Fibroblast of lung (primary cell): ENCODE data around the gene BDH1. TPM values are rescaled to one million over a fixed set of nuclear protein-coding genes. Genes with fewer than 3 reads are reported as not detected.

Experiments used
- DNase-seq, 2 donors: peaks; one replicate each; pipeline versions ENCODE4 v3.0.0 to v3.0.0-alpha.2; 2010; ENCODE audit warnings: low read depth in 2 of 2
- H2AFZ ChIP-seq: 2 replicates; pipeline ENCODE4 v1.5.1; 2012; ENCODE audit warnings: low read length, control low read depth, inconsistent platforms
- H3K27ac ChIP-seq: 2 replicates; pipeline ENCODE4 v1.5.1; 2011; ENCODE audit warnings: low read length, control low read depth; ENCODE audit not compliant: insufficient read depth
- H3K27me3 ChIP-seq: 2 replicates; pipeline ENCODE4 v1.5.1; 2011; ENCODE audit warnings: mild to moderate bottlenecking, low read length; ENCODE audit not compliant: control insufficient read depth, insufficient read depth
- H3K36me3 ChIP-seq: 2 replicates; pipeline ENCODE4 v1.5.1; 2011; ENCODE audit warnings: low read length; ENCODE audit not compliant: control insufficient read depth, insufficient read depth
- H3K4me1 ChIP-seq: 2 replicates; pipeline ENCODE4 v1.5.1; 2011; ENCODE audit warnings: low read length; ENCODE audit not compliant: control insufficient read depth, insufficient read depth; ENCODE audit errors: extremely low read depth
- H3K4me2 ChIP-seq: 2 replicates; pipeline ENCODE4 v1.5.1; 2011; ENCODE audit warnings: low read length, control low read depth; ENCODE audit not compliant: insufficient read depth; ENCODE audit errors: extremely low read depth
- H3K4me3 ChIP-seq, 4 experiments: fragments of 200-600 bp in 1 of 4; sonication (generic) in 1 of 4; replicated peaks in 1 of 4; 2 replicates each; pipeline ENCODE4 v1.5.1; 2011 to 2016; ENCODE audit warnings: low read length in 4 of 4, low read depth in 3 of 4, mild to moderate bottlenecking in 3 of 4, control low read depth in 2 of 4, inconsistent platforms in 1 of 4, mixed read lengths in 1 of 4; ENCODE audit not compliant: insufficient read depth in 1 of 4; ENCODE audit errors: control extremely low read depth in 1 of 4
- H3K79me2 ChIP-seq: 2 replicates; pipeline ENCODE4 v1.5.1; 2012; ENCODE audit warnings: mild to moderate bottlenecking, low read length, inconsistent platforms; ENCODE audit not compliant: control insufficient read depth, insufficient read depth
- H3K9ac ChIP-seq: 2 replicates; pipeline ENCODE4 v1.5.1; 2011; ENCODE audit warnings: mild to moderate bottlenecking, low read length, control low read depth; ENCODE audit not compliant: insufficient read depth
- H3K9me3 ChIP-seq: 2 replicates; pipeline ENCODE4 v1.5.1; 2012; ENCODE audit warnings: low read depth, low read length; ENCODE audit not compliant: control insufficient read depth, insufficient read depth
- H4K20me1 ChIP-seq: 2 replicates; pipeline ENCODE4 v1.5.1; 2011; ENCODE audit warnings: low read length; ENCODE audit not compliant: control insufficient read depth, insufficient read depth; ENCODE audit errors: extremely low read depth
- EZH2 ChIP-seq: IDR thresholded peaks from 2 replicates; pipeline ENCODE4 v1.5.1; 2012; ENCODE audit warnings: low read length, control low read depth, mild to moderate bottlenecking; ENCODE audit errors: missing control alignments
- polyA plus RNA-seq, 2 donors: library from polyadenylated mRNA; depleted of rRNA in 1 of 2; stranded (reverse) in 1 of 2; unstranded in 1 of 2; fragments of >200 nt; gene quantifications; 2 replicates each; pipeline ENCODE4 v1.2.1, GENCODE V29; 2011 to 2012; ENCODE audit warnings: missing spikeins in 1 of 2
- total RNA-seq: library from RNA; depleted of rRNA; stranded (reverse); fragments of >200 nt; gene quantifications from 2 replicates; pipeline ENCODE4 v1.2.1, GENCODE V29; 2014
- TF ChIP-seq, protein P1 (sequence below), 2 donors: IDR thresholded peaks in 1 of 2; conservative IDR thresholded peaks in 1 of 2; 1 replicate in 1 of 2; 2 replicates in 1 of 2; pipeline ENCODE4 v1.5.1; 2011 to 2012; ENCODE audit warnings: low read length in 2 of 2, control low read depth in 1 of 2, inconsistent platforms in 1 of 2, low read depth in 1 of 2, mild to moderate bottlenecking in 1 of 2

The BDH1 gene
- total and polyA plus RNA-seq, 2 donors (not counting 1 experiment from before 2014, with no cell fraction given): 0.66 to 3.1 TPM

DNA sequence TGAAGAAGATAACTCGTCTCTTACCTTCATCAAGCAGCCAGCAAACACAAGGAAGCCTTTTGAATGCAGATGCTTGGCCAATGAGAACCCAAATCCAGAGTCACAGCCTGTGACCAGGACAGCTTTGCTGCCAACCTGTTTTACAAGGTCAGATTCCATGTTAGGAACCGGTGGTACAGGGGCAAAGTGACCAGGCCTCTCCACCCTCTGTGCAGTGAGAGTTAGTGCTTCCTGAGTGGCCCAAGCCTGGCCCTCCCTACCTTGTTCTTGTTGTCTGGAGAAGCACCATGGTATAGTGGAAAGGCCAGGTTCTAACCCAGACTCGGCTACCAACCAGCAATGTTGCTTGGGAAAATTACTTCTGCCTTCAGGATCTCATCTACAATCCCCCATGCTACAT lies 23.4 kb downstream of the BDH1 start:
- TF ChIP-seq EZH2: no peak
- TF ChIP-seq, protein P1, sequence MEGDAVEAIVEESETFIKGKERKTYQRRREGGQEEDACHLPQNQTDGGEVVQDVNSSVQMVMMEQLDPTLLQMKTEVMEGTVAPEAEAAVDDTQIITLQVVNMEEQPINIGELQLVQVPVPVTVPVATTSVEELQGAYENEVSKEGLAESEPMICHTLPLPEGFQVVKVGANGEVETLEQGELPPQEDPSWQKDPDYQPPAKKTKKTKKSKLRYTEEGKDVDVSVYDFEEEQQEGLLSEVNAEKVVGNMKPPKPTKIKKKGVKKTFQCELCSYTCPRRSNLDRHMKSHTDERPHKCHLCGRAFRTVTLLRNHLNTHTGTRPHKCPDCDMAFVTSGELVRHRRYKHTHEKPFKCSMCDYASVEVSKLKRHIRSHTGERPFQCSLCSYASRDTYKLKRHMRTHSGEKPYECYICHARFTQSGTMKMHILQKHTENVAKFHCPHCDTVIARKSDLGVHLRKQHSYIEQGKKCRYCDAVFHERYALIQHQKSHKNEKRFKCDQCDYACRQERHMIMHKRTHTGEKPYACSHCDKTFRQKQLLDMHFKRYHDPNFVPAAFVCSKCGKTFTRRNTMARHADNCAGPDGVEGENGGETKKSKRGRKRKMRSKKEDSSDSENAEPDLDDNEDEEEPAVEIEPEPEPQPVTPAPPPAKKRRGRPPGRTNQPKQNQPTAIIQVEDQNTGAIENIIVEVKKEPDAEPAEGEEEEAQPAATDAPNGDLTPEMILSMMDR (conservative IDR thresholded peaks at IDR 0.05 in 1 of 2, IDR thresholded peaks at IDR 0.05 in 1 of 2; ENCODE audit: low read depth in 1 of 2, low read length in 2 of 2): no peak
- DNase-seq: no peak
- Histone ChIP-seq H3K79me2 (no peaks in the 10 kb centered on the region), H3K4me2 (no peak overlapping the region), H3K4me1 (no peaks in the 10 kb centered on the region), H3K4me3 (no peak overlapping the region), H4K20me1 (no peaks in the 10 kb centered on the region), H3K9ac (no peak overlapping the region), H2AFZ (no peak overlapping the region), H3K27me3 (no peaks in the 10 kb centered on the region), H3K9me3 (no peaks in the 10 kb centered on the region), H3K36me3 (no peaks in the 10 kb centered on the region), H3K27ac (no peak overlapping the region)

DNA sequence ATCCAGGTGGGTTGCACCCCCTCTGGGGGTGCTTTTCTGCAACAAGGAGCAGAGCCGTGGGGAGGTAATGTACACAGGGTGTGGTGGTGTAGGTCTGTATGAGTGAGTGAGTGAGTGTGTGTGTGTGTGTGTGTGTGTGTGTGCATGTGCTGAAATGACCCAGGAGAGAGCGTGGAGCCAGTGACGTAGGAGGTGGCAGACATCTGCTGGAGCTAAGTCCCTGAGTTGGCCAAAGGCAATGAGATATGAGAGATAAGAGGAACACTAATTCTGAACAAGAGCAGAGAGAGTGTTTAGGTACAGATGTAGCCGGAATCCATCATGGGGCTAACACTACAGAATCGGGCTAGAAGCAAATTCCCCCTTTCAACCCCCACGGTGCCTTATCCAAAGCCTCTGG lies 27.6 kb downstream of the BDH1 start:
- no peaks in the 10 kb centered on the region for H3K27me3 ChIP-seq
- H3K79me2 ChIP-seq: no peaks in the 10 kb centered on the region
- H3K36me3 ChIP-seq: no peaks in the 10 kb centered on the region
- no peak for DNase-seq
- H3K4me1 ChIP-seq: no peaks in the 10 kb centered on the region
- no peak for TF ChIP-seq EZH2
- TF ChIP-seq, protein P1 (conservative IDR thresholded peaks at IDR 0.05 in 1 of 2, IDR thresholded peaks at IDR 0.05 in 1 of 2; ENCODE audit: low read depth in 1 of 2, low read length in 2 of 2): no peak
- H3K4me2 ChIP-seq: no peak overlapping the region
- no peak overlapping the region for H2AFZ ChIP-seq
- no peak overlapping the region for H3K9ac ChIP-seq
- no peaks in the 10 kb centered on the region for H4K20me1 ChIP-seq
- no peak overlapping the region for H3K27ac ChIP-seq
- H3K9me3 ChIP-seq: no peaks in the 10 kb centered on the region
- no peak overlapping the region for H3K4me3 ChIP-seq

DNA sequence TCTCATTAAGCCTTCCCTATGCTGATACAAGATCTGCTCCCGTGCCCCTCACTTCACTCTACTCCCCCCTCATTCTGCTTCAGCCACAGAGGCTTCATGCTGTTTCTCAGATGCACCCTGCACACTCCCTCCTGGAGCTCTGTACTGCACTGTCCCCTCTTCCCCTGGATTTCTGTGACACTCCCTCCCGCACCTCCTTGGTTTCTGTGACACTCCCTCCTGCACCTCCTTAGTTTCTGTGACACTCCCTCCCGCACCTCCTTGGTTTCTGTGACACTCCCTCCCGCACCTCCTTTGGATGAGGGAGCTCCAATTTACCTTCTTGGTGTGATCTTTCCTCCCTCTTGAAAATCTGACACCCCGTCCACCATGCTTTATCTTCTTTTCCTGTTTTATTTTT lies 28.2 kb downstream of the BDH1 start:
- H3K27ac ChIP-seq: no peak overlapping the region
- no peaks in the 10 kb centered on the region for H3K27me3 ChIP-seq
- no peaks in the 10 kb centered on the region for H3K36me3 ChIP-seq
- H3K9me3 ChIP-seq: no peaks in the 10 kb centered on the region
- no peak overlapping the region for H2AFZ ChIP-seq
- TF ChIP-seq, protein P1 (conservative IDR thresholded peaks at IDR 0.05 in 1 of 2, IDR thresholded peaks at IDR 0.05 in 1 of 2; ENCODE audit: low read depth in 1 of 2, low read length in 2 of 2): no peak
- no peak for TF ChIP-seq EZH2
- no peaks in the 10 kb centered on the region for H3K4me1 ChIP-seq
- no peak overlapping the region for H3K4me2 ChIP-seq
- H3K79me2 ChIP-seq: no peaks in the 10 kb centered on the region
- H3K4me3 ChIP-seq: no peak overlapping the region
- no peaks in the 10 kb centered on the region for H4K20me1 ChIP-seq
- DNase-seq: no peak
- H3K9ac ChIP-seq: no peak overlapping the region
